ENCODE measurements around the gene LCN12.
"Not testable (repeated sequence)": the region's sequence is repeated elsewhere in the genome, so short reads cannot be mapped to it uniquely, and the experiment has no call there.

LCN12 gene

GRCh38 chr9:136991993-136992818 lies 40.1 kb downstream of the LCN12 start, which contains the start of gene PAXX:
TSS of gene PAXX (plus strand) at chr9:136992422. CDS start at chr9:136992444, 22 bp downstream.
- peak; percentile 78 for DNase-seq

GRCh38 chr9:136992819-136993369 lies 40.8 kb downstream of the LCN12 start:
- no peak for DNase-seq

- no peak for DNase-seq
These were observed 42.3 kb downstream of the LCN12 start for GRCh38 chr9:136994180-136994887.

DNA sequence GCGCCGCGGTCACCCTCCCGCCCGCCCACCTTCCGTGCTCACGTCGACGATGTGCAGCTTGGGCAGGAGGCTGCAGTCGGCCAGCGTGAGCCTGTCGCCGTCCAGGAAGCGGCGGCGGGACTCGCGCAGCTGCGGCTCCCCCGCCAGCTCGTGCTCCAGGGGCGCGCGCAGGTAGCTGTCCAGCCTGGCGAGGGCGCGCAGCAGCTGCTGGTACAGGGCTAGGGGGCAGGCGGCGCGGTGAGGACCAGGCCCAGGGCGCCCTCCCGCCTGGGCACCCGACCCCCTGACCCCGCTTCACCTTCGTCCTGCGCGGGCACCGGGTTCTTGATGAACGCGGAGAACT lies 42.8 kb downstream of the LCN12 start:
- no peak for DNase-seq

DNA sequence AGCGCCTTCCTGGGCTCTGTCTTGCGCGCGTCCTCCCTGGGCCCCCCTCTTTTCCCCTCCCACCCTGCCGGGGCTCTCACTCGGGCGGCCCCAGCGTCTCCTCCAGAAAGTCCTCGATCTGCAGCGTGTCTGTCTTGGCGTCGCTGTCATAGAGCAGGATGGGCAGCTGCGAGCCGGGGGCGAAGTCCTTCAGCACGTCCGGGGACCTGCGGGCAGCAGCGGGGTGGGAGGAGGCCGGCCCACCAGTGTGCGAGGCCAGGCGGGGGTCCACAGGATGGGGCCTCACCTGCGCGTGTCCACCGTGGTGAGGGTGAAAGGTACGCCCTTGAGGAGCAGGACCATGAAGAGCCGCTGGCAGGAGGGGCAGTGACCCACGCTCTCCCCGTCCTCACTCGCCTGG lies 43.3 kb downstream of the LCN12 start:
- no peak for DNase-seq

DNA sequence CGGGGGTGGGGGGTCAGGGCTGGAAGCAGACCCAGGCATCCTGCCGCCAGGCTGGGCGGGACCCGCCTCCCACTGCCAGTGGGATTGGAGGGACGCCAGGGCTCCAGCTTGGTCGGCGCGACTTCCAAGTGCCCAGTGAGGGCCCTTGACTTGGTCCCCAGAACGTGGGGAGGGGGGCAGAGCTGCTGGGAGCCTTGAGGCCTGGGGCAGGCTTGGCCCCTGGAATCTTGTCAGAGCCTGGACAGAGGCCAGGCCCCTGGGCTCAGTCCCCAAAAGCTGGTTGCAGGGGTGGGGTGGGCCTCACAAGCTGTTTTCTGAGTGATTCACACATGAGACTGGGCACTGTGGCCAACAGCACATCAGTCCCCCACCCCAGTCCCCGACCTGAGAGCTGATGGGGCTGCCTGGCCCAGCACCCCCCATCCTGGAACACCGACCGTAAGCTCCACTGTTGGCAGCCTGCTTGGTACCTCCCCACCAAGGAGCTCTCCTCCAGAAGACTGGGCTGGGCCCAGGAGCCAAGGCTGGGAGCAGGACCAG lies 43.8 kb downstream of the LCN12 start:
- DNase-seq = no peak

DNA sequence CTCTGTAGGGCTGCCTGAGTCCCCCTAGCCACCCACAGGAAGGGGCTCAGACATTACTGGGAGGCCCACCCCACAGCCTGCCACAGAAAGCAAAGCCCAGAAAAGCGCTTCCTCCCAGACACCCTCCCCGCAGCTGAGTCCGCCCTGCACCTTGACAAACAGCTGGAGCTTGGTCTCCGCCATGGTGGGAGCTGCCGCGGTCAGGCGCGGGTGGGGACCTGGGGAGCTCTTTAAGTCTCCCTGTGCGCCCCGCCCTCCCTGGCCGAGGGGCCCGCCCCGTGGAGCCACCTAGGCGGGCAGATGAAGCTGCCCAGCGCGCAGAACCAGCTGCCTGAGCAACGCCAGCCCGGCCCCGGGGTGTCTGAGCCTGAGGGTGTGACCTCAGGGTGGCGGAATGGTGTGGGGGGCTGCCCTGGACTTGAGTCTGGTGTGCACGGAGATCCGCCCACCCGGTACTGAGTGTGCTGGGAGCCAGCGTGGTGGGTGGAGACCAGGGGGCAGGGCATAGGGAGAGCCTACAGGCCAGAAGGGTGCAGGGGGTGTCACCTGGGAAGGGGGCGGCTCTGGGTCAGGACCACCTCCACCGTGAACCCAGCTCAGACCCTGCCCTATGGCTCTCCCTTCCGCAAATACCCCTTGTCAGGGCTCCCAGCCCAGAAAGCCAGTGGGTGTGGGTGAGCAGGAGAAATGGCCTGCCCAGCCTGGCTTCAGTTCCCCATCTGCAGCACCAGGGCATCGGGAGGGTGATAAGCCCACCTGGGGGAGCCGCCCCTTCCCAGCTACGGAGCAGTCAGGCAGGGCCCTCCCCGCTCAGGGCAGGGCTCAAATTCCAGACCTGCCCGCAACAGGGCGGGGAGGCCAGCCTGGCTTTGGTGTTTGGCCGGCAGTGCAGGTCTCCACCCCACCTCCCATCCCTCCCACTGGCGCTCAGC lies 44.6 kb downstream of the LCN12 start, which contains the start of gene CLIC3:
TSS of gene CLIC3 (minus strand) at position 208 of the 932 bp plus-strand sequence. CDS start at position 183, 25 bp downstream.
- no peak for DNase-seq

- DNase-seq = no peak
These were observed 45.3 kb downstream of the LCN12 start for GRCh38 chr9:136997371-136997770.

GRCh38 chr9:136997830-136998234 lies 45.8 kb downstream of the LCN12 start:
- no peak for DNase-seq

- no peak for DNase-seq
These were observed 48.3 kb downstream of the LCN12 start for GRCh38 chr9:137000177-137000930.

DNA sequence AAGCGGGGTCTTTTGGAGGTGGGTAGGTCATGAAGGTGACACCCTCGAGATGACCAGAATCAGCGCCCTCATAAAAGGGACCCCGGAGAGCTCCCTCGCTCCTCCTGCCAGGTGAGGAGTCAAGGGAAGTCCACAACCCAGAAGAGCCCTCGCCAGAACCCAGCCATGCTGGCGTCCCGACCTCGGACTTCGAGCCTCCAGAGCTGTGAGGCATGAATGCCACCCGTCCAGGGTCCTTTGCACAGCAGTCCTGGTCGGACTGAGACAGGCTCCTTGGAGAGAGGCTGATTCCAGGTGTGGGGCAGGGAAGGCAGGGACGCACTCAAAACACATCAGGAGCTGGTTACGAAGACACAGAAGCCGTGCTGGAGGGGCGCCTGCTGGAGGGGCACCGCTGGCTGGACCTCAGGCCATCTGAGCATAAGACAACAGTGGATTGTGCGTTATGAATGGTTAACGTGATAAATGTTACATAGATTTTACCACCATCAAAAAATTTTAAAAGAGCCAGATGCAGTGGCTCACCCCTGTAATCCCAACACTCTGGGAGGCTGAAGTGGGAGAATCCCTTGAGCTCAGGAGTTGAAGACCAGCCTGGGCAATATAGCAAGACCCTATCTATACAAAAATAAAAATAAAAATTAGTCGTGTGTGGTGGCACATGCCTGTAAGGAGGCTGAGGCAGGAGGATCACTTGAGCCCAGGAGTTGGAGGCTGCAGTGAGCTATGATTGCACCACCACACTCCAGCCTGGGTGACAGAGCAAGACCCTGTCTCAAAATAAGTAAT lies 50.0 kb downstream of the LCN12 start:
- DNase-seq = no peak

DNA sequence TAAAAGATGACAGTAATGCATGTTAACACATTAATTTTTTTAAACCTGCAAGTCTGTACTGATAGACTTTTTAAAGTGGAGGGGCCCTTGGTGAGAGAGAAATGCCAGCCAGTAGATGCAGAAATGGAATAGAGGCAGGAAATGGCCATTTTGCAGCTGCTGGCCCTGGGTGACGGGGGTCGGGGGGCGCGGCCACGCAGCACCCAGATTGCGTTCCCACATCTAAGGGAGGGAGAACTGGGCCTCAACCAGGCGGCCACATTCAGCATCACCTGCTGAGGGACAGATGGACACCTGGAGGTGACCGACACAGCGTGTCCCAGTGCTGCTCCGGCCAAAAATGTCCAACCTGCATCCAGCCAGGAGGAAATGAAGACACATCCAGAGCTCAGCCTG lies 50.6 kb downstream of the LCN12 start:
- no peak for DNase-seq

DNA sequence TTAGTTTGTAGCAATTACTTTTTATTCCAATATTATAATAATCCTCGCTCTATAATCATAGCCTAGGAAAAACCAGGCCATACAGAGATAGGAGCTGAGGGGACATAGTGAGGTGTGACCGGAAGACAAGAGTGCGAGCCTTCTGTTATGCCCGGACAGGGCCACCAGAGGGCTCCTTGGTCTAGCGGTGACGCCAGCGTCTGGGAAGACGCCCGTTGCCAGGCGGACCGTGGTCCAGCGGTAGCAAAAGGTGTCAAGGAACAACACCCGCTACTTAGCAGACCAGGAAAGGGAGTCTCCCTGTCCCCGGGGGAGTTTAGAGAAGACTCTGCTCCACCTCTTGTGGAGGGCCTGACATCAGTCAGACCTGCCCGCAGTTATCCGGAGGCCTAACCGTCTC lies 52.2 kb downstream of the LCN12 start:
- DNase-seq = not testable (repeated sequence)

All from retina (tissue), 1 donor.